GM18520 (cell line): Measurements from ENCODE around the gene MRPL18.

Experiments used
- ATAC-seq: cut with Tn5 transposase; IDR thresholded peaks from one replicate; pipeline ENCODE4 v1.9.1; 2021; ENCODE audit not compliant: unreplicated experiment

MRPL18 gene

GRCh38 chr6:159838020-159838744 lies 47.9 kb downstream of the MRPL18 start:
- no peak for ATAC-seq

- ATAC-seq: no peak
These were observed 51.8 kb downstream of the MRPL18 start for GRCh38 chr6:159842035-159842434.

DNA sequence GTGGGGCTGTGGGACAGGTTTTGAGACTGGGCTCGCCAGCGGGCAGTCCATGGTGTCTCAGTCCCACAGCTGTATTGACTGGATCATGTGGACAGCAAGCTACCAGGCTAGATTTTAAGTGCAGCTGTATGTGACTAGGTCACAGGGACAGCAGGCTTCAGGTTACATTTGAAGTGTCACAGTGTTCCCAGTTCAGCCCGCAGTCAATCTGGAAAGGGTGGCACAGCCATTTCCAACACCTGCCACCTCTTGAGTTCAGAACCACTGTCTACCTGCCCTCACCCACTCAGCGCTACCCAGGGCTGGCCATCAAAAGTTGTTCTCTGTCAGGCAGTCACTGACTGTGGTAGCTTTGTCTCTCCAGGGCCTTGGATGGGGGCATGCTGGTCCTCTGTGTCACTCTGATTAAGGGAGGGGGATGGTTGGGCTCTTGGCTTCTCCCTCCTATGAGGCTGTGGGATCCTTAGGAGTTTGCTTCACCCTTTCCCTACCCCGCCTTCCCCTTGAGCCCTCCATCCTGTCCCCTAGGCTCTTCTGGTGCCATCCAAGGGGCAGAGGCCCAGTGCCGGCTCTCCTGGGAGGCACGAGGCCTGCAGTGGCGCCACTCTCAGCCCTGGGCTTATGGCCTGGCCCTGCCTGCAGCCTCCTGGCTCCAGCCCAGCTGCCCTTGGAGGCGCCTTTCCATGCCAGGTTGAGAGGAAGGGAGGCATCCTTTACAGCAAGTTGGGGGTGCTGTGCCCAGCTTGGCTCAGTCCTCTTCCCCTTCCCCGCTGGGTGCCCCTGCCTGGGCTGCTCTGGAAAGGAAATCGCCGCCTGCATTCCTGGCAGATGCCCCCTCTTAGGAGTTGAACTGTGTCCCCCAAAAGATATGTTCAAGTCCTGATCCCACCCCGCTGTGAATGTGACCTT lies 54.7 kb downstream of the MRPL18 start:
- ATAC-seq: no peak
